ENCODE data around the gene SLC8A2. TPM values are rescaled to one million over a fixed set of nuclear protein-coding genes. Genes with fewer than 3 reads are reported as not detected.

The SLC8A2 gene
- polyA plus RNA-seq, 1 donor (not counting 4 experiments of a cell fraction or from before 2014, with no cell fraction given), result 0.17 TPM

GRCh38 chr19:47405197-47405550 is 66.5 kb downstream of the SLC8A2 start:
- Histone ChIP-seq H3K27me3 (ENCODE audit: control insufficient read depth, extremely low read depth, insufficient read depth, low read length) (peaks cover 21% of the 10 kb centered on the region), H2AFZ (ENCODE audit: control insufficient read depth, low read length) (no peak overlapping the region)
- FAIRE-seq, result no peak

GRCh38 chr19:47404334-47405196 is 67.1 kb downstream of the SLC8A2 start:
- Histone ChIP-seq H3K27me3 (ENCODE audit: control insufficient read depth, extremely low read depth, insufficient read depth, low read length) (peaks cover 21% of the 10 kb centered on the region), H3K79me2 (ENCODE audit: control insufficient read depth, insufficient read depth, low read length) (no peaks in the 10 kb centered on the region), H3K9ac (ENCODE audit: control insufficient read depth, extremely low read depth, insufficient read depth, low read length) (no peak overlapping the region), H3K9me3 (ENCODE audit: control insufficient read depth, low read depth, low read length) (no peaks in the 10 kb centered on the region), H3K36me3 (ENCODE audit: control insufficient read depth in 2 of 2, extremely low read depth in 1 of 2, insufficient read depth in 2 of 2, low read length in 2 of 2) (no peaks in the 10 kb centered on the region), H3K4me1 (ENCODE audit: control insufficient read depth, extremely low read depth, insufficient read depth, low read length) (no peaks in the 10 kb centered on the region), H2AFZ (ENCODE audit: control insufficient read depth, low read length) (no peak overlapping the region), H3K27ac (ENCODE audit: control insufficient read depth, insufficient read depth, low read length) (no peak overlapping the region), H4K20me1 (ENCODE audit: control insufficient read depth, extremely low read depth, insufficient read depth, low read length) (peaks cover 5% of the 10 kb centered on the region), H3K4me2 (ENCODE audit: control insufficient read depth, extremely low read depth, insufficient read depth, low read depth, low read length) (no peak overlapping the region), H3K4me3 (ENCODE audit: control insufficient read depth in 2 of 3, extremely low read depth in 1 of 3, insufficient read depth in 2 of 3, low read depth in 1 of 3, low read length in 3 of 3) (no peak overlapping the region), H3K9me1 (ENCODE audit: control insufficient read depth, extremely low read depth, insufficient read depth, low read length) (no peaks in the 10 kb centered on the region)
- dilution Hi-C loops (cut with MboI; ENCODE audit: extremely low pct_ligation_motif_present, low sequenced_read_pairs), result no loop called here
- FAIRE-seq (no peak), DNase-seq (ENCODE audit: low read depth, low spot score) (no peak)
- no peak for TF ChIP-seq CTCF (optimal IDR thresholded peaks at IDR 0.05 in 1 of 3, IDR thresholded peaks at IDR 0.05 in 1 of 3, conservative IDR thresholded peaks at IDR 0.05 in 1 of 3; ENCODE audit: extremely low read depth in 1 of 3, insufficient read depth in 2 of 3, low read length in 3 of 3)
- no peak for TF ChIP-seq EZH2 (IDR thresholded peaks at IDR 0.05; ENCODE audit: low read length)

More at GRCh38 chr19:47405197-47405550, 66.5 kb downstream of the SLC8A2 start:
- peaks cover 5% of the 10 kb centered on the region for H4K20me1 ChIP-seq (ENCODE audit: control insufficient read depth, extremely low read depth, insufficient read depth, low read length)
- no peak overlapping the region for H3K27ac ChIP-seq (ENCODE audit: control insufficient read depth, insufficient read depth, low read length)
- H3K4me1 ChIP-seq (ENCODE audit: control insufficient read depth, extremely low read depth, insufficient read depth, low read length), result no peaks in the 10 kb centered on the region
- H3K4me2 ChIP-seq (ENCODE audit: control insufficient read depth, extremely low read depth, insufficient read depth, low read depth, low read length), result no peak overlapping the region
- H3K9ac ChIP-seq (ENCODE audit: control insufficient read depth, extremely low read depth, insufficient read depth, low read length), result no peak overlapping the region
- TF ChIP-seq EZH2 (IDR thresholded peaks at IDR 0.05; ENCODE audit: low read length) (no peak), CTCF (optimal IDR thresholded peaks at IDR 0.05 in 1 of 3, IDR thresholded peaks at IDR 0.05 in 1 of 3, conservative IDR thresholded peaks at IDR 0.05 in 1 of 3; ENCODE audit: extremely low read depth in 1 of 3, insufficient read depth in 2 of 3, low read length in 3 of 3) (no peak)
- H3K9me1 ChIP-seq (ENCODE audit: control insufficient read depth, extremely low read depth, insufficient read depth, low read length), result no peaks in the 10 kb centered on the region
- no peaks in the 10 kb centered on the region for H3K79me2 ChIP-seq (ENCODE audit: control insufficient read depth, insufficient read depth, low read length)
- H3K36me3 ChIP-seq (ENCODE audit: control insufficient read depth in 2 of 2, extremely low read depth in 1 of 2, insufficient read depth in 2 of 2, low read length in 2 of 2), result no peaks in the 10 kb centered on the region
- dilution Hi-C loops (cut with MboI; ENCODE audit: extremely low pct_ligation_motif_present, low sequenced_read_pairs), result no loop called here
- H3K9me3 ChIP-seq (ENCODE audit: control insufficient read depth, low read depth, low read length), result no peaks in the 10 kb centered on the region
- DNase-seq (ENCODE audit: low read depth, low spot score), result no peak
- no peak overlapping the region for H3K4me3 ChIP-seq (ENCODE audit: control insufficient read depth in 2 of 3, extremely low read depth in 1 of 3, insufficient read depth in 2 of 3, low read depth in 1 of 3, low read length in 3 of 3)
